Gastroesophageal sphincter (tissue), 3 donors: Measurements from ENCODE around the gene MAT1A.

Experiments
- EP300 ChIP-seq: sonication (generic); formaldehyde crosslinking; IDR thresholded peaks from one replicate; pipeline ENCODE4 v1.6.1; 2017; ENCODE audit warnings: antibody characterized with exemption, mild to moderate bottlenecking
- POLR2A ChIP-seq, 2 donors: fragments of 450-650 bp; IDR thresholded peaks; one replicate each; pipeline ENCODE4 v1.6.1; 2017; ENCODE audit warnings: antibody characterized with exemption in 2 of 2, mild to moderate bottlenecking in 2 of 2, moderate library complexity in 1 of 2
- TF ChIP-seq, protein P1 (sequence below), 4 experiments: fragments of 200-600 bp in 2 of 4; fragments of 450-650 bp in 2 of 4; sonication (generic) in 1 of 4; IDR thresholded peaks; one replicate each; pipeline ENCODE4 v1.5.1; 2017 to 2019; ENCODE audit warnings: antibody characterized with exemption in 4 of 4, mild to moderate bottlenecking in 2 of 4, moderate library complexity in 2 of 4

DNA sequence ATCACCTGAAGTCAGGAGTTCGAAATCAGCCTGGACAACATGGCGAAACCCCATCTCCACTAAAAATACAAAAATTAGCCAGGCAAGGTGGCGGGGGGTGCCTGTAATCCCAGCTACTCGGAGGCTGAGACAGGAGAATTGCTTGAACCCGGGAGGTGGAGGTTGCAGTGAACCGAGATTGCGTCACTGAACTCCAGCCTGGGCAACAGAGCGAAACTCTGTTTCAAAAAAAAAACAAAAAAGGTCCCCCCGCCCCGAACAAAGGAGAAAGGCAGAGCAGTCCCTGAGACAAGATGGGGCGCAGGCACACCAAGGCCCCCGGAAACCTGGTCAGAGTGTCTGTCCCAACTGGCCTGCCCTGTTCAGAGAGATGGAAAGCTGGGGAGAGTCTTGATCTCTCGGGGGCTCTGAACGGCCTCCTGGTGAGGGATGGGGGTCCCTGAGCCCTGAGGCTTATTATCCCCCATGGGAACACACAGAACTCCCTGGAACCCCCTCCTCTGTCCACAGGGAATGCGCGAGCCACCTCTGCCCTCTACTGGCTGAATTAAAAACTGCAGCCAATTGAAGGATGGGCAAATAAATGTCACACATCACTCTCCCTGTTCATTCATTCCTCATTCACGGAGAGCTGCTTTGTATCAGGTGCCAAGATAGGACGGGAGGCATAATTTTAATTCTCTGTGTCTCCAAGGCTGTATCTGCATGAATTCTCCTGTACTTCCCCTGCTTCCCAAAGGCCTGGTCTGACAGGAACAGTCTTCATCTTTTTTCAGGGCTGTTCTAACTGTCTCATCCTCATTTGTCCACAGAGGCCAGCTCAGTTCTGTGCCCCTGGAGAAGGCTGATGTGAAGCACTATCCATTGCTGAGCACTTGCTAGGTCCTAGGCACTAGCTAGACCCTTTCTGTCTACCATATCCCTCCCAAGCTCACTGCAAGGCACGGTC, 28.9 kb downstream of the MAT1A start:
- TF ChIP-seq POLR2A (IDR thresholded peaks at IDR 0.05) (no peak), EP300 (no peak)
- TF ChIP-seq, protein P1, sequence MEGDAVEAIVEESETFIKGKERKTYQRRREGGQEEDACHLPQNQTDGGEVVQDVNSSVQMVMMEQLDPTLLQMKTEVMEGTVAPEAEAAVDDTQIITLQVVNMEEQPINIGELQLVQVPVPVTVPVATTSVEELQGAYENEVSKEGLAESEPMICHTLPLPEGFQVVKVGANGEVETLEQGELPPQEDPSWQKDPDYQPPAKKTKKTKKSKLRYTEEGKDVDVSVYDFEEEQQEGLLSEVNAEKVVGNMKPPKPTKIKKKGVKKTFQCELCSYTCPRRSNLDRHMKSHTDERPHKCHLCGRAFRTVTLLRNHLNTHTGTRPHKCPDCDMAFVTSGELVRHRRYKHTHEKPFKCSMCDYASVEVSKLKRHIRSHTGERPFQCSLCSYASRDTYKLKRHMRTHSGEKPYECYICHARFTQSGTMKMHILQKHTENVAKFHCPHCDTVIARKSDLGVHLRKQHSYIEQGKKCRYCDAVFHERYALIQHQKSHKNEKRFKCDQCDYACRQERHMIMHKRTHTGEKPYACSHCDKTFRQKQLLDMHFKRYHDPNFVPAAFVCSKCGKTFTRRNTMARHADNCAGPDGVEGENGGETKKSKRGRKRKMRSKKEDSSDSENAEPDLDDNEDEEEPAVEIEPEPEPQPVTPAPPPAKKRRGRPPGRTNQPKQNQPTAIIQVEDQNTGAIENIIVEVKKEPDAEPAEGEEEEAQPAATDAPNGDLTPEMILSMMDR (IDR thresholded peaks at IDR 0.05): peak in 3 of 4 experiments; percentile 46 to 77 (median 62)
